ENCODE results near the gene LYST. TPM values are rescaled to one million over a fixed set of nuclear protein-coding genes. Genes with fewer than 3 reads are reported as not detected.

The LYST gene
- polyA plus RNA-seq, 1 of the 3 experiments (the other 2 are of a cell fraction): 3.9 TPM

GRCh38 chr1:235669277-235669676 lies 197.4 kb downstream of the LYST start:
- no peaks in the 10 kb centered on the region for H3K27me3 ChIP-seq (ENCODE audit: insufficient read depth)
- H3K9me2 ChIP-seq: no peaks in the 10 kb centered on the region
- H3K79me2 ChIP-seq (ENCODE audit: insufficient read depth): no peaks in the 10 kb centered on the region
- no peaks in the 10 kb centered on the region for H4K20me1 ChIP-seq (ENCODE audit: insufficient read depth)
- H3F3A ChIP-seq (replicated peaks; ENCODE audit: insufficient read depth): no peaks in the 10 kb centered on the region
- WGBS (ENCODE audit: low lambda C conversion rate): 79% methylated on average over 3 of the region's 3 CpGs
- no peak overlapping the region for H3K9ac ChIP-seq
- H3K9me3 ChIP-seq: peaks cover 11% of the 10 kb centered on the region
- TF ChIP-seq TCF12 (IDR thresholded peaks at IDR 0.05) (no peak), IRF3 (IDR thresholded peaks at IDR 0.05; ENCODE audit: low read depth, low read length) (no peak), CTCF (IDR thresholded peaks at IDR 0.05) (no peak), GATA2 (CRISPR knock-in tag; IDR thresholded peaks at IDR 0.05) (no peak), RAD21 (IDR thresholded peaks at IDR 0.05; ENCODE audit: low read length) (no peak), SMC3 (IDR thresholded peaks at IDR 0.05; ENCODE audit: low read depth, low read length) (no peak), RCOR1 (IDR thresholded peaks at IDR 0.05; ENCODE audit: low read length) (no peak), CHD2 (IDR thresholded peaks at IDR 0.05; ENCODE audit: low read length, partially characterized antibody) (no peak), ZBTB33 (IDR thresholded peaks at IDR 0.05; ENCODE audit: borderline replicate concordance, low read depth) (no peak), REST (IDR thresholded peaks at IDR 0.05; ENCODE audit: low read depth, low read length) (no peak), YY1 (IDR thresholded peaks at IDR 0.05; ENCODE audit: low read depth) (no peak), TAF1 (IDR thresholded peaks at IDR 0.05; ENCODE audit: borderline replicate concordance, low read depth, low read length) (no peak), FOXM1 (IDR thresholded peaks at IDR 0.05; ENCODE audit: low read depth) (no peak), POLR2AphosphoS5 (IDR thresholded peaks at IDR 0.05; ENCODE audit: low read depth, low read length) (no peak), SIN3A (IDR thresholded peaks at IDR 0.05; ENCODE audit: borderline replicate concordance, low read depth, low read length) (no peak), PBX3 (IDR thresholded peaks at IDR 0.05) (no peak)
- POLR2A ChIA-PET: no interaction called here
- CTCF ChIA-PET: no interaction called here
- no peak overlapping the region; a peak in 1 of 4 replicates for H3K4me3 ChIP-seq (ENCODE audit: low read depth in 2 of 2, low read length in 1 of 2)
- H2AFZ ChIP-seq (ENCODE audit: low read depth): no peak overlapping the region
- no peak overlapping the region for H3K4me2 ChIP-seq
- H3K27ac ChIP-seq (ENCODE audit: low read depth in 2 of 2, low read length in 1 of 2): no peak overlapping the region
- peaks cover 0 to 40% of the 10 kb centered on the region in 2 experiments for H3K36me3 ChIP-seq (replicated peaks in 1 of 2; ENCODE audit: control insufficient read depth in 1 of 2, insufficient read depth in 2 of 2, low read length in 1 of 2)
- no peak for DNase-seq
- H3K4me1 ChIP-seq (ENCODE audit: control insufficient read depth in 1 of 2, insufficient read depth in 2 of 2, low read depth in 1 of 2, low read length in 1 of 2): no peaks in the 10 kb centered on the region
